ENCODE measurements around the gene FFAR3.

- TF ChIP-seq EZH2 (IDR thresholded peaks at IDR 0.05; ENCODE audit: borderline replicate concordance, low read depth, low read length, severe bottlenecking), result no peak
- no peak for TF ChIP-seq POLR2A (IDR thresholded peaks at IDR 0.05; ENCODE audit: low read depth, low read length)
- no peak for TF ChIP-seq CTCF (IDR thresholded peaks at IDR 0.05; ENCODE audit: extremely low read depth in 1 of 2, insufficient read depth in 1 of 2, low read depth in 1 of 2, low read length in 2 of 2)
- TF ChIP-seq POLR2AphosphoS5 (IDR thresholded peaks at IDR 0.05; ENCODE audit: insufficient read depth, low read depth, low read length), result no peak
- no peak for TF ChIP-seq MAX (IDR thresholded peaks at IDR 0.05; ENCODE audit: insufficient read depth, insufficient read length)
- no peak for TF ChIP-seq FOS (IDR thresholded peaks at IDR 0.05; ENCODE audit: borderline replicate concordance, insufficient read depth, low read length)
Measured at GRCh38 chr19:35379992-35380391, 21.7 kb downstream of the FFAR3 start.

Data from endothelial cell of umbilical vein (primary cell).